Nephron (organoid): Measurements from ENCODE around the gene N4BP3.

Experiments
- H3K27ac Mint-ChIP-seq, 3 experiments: 2 replicates each; pipeline ENCODE4 v1.8.0; 2020; ENCODE audit warnings: mixed read lengths in 3 of 3, mild to moderate bottlenecking in 2 of 3, moderate library complexity in 1 of 3
- H3K27me3 Mint-ChIP-seq: 2 replicates; pipeline ENCODE4 v1.8.0; 2021; ENCODE audit warnings: low read depth, mild to moderate bottlenecking, moderate library complexity, mixed read lengths
- H3K36me3 Mint-ChIP-seq: 2 replicates; pipeline ENCODE4 v1.8.0; 2020; ENCODE audit warnings: low read depth, mixed read lengths
- H3K4me1 Mint-ChIP-seq: 2 replicates; pipeline ENCODE4 v1.8.0; 2020; ENCODE audit warnings: mixed read lengths
- H3K4me3 Mint-ChIP-seq, 3 experiments: 2 replicates each; pipeline ENCODE4 v1.8.0; 2020; ENCODE audit warnings: mild to moderate bottlenecking in 3 of 3, mixed read lengths in 3 of 3, moderate library complexity in 2 of 3
- H3K9me3 Mint-ChIP-seq: 2 replicates; pipeline ENCODE4 v1.8.0; 2020; ENCODE audit warnings: mixed read lengths
- TF ChIP-seq, protein P1 (sequence below), 3 experiments: fragments of 200-600 bp; sonication (generic); IDR thresholded peaks; one replicate each; pipeline ENCODE4 v1.5.0; 2021; ENCODE audit warnings: antibody characterized with exemption in 3 of 3; ENCODE audit not compliant: unreplicated experiment in 3 of 3

Gene N4BP3

DNA sequence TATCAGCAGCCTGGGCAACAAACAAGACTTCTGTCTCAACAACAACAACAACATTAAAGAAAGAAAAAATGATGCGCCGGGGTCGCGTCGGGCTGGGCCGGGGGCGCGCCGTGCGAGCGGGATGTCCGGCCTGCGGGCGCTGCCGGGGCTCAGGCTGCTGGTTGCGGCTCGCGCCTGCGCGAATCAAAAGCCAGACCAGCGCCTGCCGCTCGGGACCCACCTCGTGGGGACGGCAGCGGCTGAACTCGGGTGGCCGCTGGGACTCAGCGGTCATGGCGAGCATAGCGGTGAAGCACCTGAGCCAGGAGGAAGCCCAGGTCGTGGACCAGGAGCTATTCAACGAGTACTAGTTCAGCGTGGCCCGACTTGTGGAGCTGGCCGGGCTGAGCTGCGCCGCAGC lies 52.2 kb downstream of the N4BP3 start:
- H3K36me3 Mint-ChIP-seq = no peaks in the 10 kb centered on the region
- no peaks in the 10 kb centered on the region for H3K9me3 Mint-ChIP-seq
- no peak overlapping the region for H3K27ac Mint-ChIP-seq
- peaks cover 20% of the 10 kb centered on the region for H3K27me3 Mint-ChIP-seq
- TF ChIP-seq, protein P1, sequence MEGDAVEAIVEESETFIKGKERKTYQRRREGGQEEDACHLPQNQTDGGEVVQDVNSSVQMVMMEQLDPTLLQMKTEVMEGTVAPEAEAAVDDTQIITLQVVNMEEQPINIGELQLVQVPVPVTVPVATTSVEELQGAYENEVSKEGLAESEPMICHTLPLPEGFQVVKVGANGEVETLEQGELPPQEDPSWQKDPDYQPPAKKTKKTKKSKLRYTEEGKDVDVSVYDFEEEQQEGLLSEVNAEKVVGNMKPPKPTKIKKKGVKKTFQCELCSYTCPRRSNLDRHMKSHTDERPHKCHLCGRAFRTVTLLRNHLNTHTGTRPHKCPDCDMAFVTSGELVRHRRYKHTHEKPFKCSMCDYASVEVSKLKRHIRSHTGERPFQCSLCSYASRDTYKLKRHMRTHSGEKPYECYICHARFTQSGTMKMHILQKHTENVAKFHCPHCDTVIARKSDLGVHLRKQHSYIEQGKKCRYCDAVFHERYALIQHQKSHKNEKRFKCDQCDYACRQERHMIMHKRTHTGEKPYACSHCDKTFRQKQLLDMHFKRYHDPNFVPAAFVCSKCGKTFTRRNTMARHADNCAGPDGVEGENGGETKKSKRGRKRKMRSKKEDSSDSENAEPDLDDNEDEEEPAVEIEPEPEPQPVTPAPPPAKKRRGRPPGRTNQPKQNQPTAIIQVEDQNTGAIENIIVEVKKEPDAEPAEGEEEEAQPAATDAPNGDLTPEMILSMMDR (IDR thresholded peaks at IDR 0.05; ENCODE audit: unreplicated experiment in 3 of 3) = no peak
- no peak overlapping the region for H3K4me3 Mint-ChIP-seq
- no peaks in the 10 kb centered on the region for H3K4me1 Mint-ChIP-seq

DNA sequence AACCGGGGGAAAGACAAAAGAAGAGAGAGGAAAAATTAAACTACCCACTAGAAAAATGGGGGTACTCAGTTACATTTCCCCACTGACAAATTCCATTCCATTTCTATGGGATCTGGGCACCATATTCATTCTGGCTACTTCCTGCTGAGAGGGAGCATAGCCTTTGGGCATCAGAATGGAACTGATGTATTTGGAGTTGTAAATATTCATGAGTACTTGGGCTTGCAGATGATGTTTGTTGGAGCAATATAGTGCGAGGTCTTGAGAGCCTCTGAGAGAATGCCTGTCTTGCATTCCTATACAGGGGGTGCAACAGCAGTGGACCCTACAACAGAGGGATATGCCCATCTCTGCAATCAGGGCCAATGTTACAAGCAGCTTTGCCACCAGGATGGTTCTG lies 57.1 kb downstream of the N4BP3 start:
- Mint-ChIP-seq H3K36me3 (no peaks in the 10 kb centered on the region), H3K27ac (no peak overlapping the region), H3K4me1 (no peaks in the 10 kb centered on the region), H3K4me3 (no peak overlapping the region), H3K9me3 (no peaks in the 10 kb centered on the region), H3K27me3 (peaks cover 11% of the 10 kb centered on the region)
- TF ChIP-seq, protein P1 (IDR thresholded peaks at IDR 0.05; ENCODE audit: unreplicated experiment in 3 of 3) = no peak

- Mint-ChIP-seq H3K4me1 (no peaks in the 10 kb centered on the region), H3K4me3 (no peak overlapping the region), H3K9me3 (peaks cover 9% of the 10 kb centered on the region), H3K36me3 (no peaks in the 10 kb centered on the region), H3K27me3 (peaks cover 11% of the 10 kb centered on the region), H3K27ac (no peak overlapping the region)
- TF ChIP-seq, protein P1 (IDR thresholded peaks at IDR 0.05; ENCODE audit: unreplicated experiment in 3 of 3) = no peak
These were observed 61.1 kb downstream of the N4BP3 start for GRCh38 chr5:178174456-178174855.
